ENCODE measurements around the gene SAP30BP.

SAP30BP gene

DNA sequence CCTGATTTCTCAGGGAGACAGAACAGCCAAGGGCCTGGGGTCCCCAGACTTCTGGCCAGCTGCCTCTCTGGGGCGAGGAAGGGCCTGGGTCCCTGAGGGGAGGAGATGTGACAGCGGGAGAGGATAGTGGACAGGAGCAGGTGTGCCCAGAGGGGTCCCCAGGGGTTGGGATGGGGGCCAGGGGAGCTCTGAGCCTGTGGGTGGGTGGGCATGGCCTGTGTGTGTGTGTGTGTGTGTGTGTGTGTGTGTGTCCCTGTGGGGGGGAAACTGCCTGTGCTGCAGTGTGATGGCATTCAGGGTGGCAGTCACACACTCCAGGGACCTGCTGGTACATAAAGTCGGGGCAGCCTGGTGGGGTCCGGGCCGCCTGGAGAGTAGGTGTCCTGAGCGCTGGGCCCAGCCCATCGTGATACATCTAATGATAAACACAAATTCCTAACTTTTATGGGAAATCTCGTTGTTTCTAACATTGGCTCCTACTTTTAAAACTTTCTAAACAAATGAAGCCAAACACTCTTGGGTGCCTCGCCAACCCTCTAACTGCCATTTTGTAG lies 55.5 kb downstream of the SAP30BP start:
- DNase-seq: no peak

DNA sequence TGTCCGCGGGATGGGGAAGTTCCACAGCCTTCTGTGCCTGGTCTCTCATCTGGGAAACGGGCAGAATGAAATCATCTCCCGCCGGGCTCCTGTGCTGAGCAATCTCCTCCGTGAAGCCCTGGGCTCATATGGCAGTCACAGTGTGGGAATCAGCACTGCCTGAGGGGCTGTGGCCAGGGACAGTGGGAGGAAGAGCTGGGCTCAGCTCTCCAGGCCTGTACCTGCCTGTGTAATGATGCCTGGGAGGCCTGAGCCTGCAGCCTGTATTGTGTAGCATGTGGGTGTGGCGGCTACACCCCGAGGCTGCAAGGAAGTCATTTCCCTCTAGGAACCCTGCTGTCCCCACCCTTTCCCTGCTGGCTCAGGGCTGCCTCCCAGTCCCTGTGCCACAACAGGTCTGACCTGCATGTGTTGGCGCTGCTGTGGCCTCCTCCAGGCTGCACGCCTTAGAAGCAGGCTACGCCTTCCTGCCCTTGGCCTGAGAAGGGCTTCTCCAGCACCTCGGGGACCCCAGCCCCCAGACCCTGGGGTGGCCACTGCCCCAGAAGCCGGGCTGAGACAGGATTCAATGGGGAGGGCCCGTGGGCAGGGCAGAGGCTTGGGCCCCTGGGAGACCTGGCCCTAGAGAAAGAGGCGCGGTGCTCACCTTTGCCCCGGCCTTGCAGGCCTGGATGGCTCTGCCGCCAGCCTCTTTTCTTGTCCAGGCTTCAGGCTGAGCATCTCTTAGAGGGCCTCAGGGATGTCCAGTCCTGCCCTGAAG lies 56.2 kb downstream of the SAP30BP start:
- DNase-seq: no peak

DNA sequence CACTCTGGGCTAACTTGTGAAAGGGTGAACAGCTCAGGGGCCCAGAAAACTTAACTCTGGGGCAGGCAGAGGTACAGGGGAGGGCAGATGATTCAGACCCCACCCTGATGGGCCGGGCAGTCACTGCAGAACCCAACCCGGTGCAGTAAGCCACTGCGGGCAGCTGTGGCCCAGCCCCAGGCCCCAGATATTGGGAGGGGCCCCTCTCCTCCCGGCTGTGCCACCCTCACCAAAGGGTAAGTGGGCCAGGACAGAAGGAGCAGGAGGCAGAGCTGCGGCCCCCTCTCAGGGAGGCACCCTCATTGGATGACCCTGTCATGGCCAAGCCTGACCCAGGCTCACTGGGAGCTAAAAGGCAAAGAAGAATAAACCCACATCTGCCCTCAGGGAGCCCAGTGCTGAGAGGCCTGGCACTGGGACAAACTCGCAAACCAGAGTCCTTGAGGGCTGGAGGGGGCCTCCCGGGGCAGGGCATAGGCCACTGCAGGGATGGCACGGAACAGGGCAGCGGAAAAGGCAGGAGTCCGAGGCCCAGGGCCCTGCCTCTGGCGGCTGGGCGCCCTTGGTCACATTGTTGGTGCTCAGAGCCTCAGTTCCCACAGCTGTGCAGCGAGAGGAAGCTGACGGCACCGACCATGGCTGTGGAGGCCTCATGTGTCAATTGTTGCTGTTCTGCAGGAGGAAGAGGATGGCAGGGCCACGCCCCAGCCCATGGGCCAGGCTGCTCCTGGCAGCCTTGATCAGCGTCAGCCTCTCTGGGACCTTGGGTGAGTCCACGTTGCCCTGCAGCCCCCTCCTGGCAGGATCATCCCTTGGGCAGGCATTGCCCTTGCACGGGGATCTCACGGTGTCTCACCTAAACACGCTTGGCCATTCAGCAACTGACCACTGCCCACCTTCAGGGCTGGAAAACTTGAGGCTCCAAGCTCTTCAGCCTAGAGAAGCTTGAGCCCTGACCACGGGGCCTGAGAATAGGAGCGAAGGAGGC lies 57.2 kb downstream of the SAP30BP start:
- DNase-seq: no peak

DNA sequence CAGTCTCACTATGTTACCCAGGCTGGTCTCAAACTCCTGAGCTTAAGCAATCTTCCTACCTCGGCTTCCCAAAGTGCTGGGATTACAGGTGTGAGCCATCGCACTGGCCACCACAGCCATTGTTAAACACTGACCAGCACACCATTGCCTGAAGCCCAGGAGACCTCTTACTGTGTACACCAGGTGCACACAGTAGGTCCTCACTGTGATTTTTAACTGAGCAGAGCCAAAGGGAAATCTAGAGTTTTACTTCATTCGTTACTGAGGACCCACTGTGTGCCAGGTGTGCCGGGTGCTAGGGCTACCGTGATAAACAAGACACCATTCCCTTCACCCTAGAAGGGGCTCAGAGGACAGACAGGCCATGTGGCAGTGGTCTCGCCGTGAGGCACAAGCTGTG lies 58.4 kb downstream of the SAP30BP start:
- no peak for DNase-seq

DNA sequence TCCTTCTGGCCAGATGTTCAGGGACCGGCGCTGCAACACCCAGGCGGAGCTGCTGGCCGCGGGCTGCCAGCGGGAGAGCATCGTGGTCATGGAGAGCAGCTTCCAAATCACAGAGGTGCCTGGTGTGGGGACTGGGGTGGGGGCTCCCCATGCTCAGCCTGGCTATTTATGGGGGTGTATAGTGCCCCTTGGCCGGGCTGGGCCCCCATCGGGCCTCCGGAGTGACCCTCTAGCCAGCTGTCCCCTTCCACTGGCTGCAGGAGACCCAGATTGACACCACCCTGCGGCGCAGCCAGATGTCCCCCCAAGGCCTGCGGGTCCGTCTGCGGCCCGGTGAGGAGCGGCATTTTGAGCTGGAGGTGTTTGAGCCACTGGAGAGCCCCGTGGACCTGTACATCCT lies 60.3 kb downstream of the SAP30BP start:
- DNase-seq: no peak

DNA sequence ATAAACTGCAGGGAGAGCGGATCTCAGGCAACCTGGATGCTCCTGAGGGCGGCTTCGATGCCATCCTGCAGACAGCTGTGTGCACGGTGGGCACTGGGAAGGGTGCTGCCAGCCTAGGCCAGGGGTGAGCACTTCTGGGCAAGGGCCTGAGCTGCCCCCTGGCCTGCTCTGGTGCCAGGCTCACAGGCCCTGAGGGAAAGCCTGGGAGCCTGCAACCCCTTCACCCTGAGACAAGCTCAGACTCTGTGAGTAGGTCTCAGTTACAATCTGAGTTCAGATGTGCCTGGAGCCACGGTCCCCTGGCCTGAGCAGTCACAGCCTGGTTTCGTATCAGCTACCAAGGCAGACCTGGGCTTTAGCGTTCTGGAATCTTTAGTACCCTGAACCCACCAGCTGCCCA lies 62.2 kb downstream of the SAP30BP start:
- DNase-seq: no peak

DNA sequence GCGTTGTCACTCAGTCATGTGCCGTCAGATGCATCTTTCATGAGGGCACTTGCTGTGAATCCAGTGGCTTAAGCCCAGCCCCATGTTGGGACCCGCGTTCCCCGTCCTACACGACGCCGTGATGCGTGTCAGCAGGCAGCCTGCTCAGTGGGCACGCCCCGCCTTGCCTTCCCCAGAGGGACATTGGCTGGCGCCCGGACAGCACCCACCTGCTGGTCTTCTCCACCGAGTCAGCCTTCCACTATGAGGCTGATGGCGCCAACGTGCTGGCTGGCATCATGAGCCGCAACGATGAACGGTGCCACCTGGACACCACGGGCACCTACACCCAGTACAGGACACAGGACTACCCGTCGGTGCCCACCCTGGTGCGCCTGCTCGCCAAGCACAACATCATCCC lies 62.9 kb downstream of the SAP30BP start:
- DNase-seq: no peak

DNA sequence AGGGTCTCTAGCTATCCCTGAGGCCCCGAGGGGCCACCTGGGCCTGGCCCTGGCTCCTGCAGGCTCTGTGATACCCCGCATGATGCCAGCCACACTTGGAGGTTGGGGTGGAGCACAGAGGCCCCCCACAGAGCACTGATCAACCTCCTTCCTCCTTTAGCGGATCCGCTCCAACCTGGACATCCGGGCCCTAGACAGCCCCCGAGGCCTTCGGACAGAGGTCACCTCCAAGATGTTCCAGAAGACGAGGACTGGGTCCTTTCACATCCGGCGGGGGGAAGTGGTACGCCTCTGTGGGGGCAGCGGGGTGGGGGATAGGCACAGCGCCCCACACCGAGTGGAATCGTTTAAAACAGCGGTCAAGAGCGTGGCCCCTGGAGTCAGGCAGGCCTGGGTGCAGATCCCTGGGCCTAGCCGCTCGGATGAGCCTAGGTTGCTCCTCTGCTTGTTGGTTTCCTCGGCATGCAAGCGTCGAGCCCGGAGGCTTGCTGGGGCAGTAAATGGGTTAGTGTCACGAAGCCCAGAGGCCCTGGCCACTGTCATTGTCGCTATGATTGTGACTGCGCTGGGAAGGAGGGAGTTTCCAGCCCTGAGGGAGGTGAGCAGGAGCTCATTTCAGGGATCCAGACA lies 64.1 kb downstream of the SAP30BP start:
- no peak for DNase-seq

DNA sequence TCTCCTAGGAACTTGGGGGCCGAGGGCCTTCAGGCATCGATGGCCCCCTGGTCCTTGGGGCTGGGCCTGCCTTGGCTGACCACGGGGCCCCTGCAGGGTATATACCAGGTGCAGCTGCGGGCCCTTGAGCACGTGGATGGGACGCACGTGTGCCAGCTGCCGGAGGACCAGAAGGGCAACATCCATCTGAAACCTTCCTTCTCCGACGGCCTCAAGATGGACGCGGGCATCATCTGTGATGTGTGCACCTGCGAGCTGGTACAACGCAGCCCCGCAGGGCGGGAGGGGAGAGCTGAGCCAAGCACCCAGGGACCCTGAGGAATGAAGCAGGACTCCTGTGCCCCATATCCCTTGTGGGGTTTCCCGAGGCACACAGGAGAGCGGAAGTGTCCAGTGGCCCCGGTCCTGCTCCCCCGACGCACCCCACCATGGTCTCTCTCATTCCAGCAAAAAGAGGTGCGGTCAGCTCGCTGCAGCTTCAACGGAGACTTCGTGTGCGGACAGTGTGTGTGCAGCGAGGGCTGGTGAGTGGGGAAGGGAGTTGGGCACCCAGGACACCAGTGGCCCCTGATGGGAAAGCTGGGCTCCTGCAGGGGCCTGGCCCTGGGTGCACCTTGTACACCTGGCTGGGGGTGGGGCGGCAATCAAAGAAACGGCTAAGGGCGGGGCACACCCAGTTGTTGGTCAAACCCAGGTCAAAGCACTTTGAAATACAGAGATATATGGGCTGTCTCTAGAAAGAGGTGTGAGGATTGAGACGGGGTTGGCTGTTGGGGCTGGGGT lies 64.8 kb downstream of the SAP30BP start:
- DNase-seq: no peak

DNA sequence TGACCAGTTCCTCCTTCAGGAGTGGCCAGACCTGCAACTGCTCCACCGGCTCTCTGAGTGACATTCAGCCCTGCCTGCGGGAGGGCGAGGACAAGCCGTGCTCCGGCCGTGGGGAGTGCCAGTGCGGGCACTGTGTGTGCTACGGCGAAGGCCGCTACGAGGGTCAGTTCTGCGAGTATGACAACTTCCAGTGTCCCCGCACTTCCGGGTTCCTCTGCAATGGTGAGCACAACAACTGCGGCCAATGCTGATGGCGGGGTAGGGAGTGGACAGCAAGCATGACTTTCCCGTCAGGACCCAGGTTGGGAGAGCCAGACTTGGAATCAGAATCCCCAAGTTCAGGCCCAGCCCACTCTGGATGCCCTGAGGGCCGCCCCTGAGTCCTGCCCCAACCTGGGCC lies 66.3 kb downstream of the SAP30BP start:
- no peak for DNase-seq

DNA sequence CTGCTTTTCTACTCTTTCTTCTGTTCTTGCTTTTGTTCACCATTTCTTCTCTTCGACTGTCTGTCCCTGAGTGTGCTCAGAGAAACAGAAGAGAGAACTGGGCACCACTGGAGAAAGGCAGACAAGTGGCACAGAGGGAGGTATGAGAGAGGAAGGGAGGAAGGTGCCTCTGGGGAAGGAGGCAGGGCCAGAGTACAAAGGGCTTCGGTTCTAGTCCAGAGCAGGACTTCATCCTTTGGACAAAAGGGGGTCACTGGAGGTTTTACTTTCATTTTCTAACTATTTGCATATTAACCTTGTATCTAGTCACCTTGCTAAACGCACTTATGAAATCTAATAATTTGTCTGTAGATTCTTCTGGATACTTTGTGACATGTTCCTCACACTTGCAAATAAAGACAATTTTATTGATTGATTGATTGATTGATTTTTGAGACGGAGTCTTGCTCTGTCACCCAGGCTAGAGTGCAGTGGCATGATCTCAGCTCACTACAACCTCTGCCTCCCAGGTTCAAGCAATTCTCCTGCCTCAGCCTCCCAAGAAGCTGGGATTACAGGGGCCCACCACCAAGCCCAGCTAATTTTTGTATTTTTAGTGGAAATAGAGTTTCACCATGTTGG lies 67.6 kb downstream of the SAP30BP start:
- DNase-seq: no peak

DNA sequence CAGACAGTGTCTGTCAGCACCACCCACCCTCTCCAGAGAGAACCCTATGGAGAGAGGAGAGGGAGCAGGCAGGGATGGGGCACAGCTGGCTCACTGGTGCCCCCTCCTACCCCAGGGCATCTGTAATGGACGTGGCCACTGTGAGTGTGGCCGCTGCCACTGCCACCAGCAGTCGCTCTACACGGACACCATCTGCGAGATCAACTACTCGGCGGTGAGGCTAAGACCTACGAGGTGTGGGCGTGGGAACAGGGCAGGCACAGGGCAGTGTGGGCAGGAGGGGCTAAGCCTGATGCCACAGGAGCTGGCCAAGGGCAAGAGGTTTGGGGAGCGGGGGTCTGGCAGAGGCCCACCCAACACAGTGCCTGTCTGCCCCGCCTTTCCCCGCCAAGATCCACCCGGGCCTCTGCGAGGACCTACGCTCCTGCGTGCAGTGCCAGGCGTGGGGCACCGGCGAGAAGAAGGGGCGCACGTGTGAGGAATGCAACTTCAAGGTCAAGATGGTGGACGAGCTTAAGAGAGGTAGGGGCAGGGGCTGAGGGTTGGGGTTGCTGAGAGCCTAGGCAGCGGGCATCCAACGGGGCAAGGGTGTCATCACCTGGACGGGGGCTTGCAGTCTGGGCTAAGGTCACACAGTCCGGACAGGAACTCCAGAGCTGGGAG lies 69.2 kb downstream of the SAP30BP start:
- no peak for DNase-seq

DNA sequence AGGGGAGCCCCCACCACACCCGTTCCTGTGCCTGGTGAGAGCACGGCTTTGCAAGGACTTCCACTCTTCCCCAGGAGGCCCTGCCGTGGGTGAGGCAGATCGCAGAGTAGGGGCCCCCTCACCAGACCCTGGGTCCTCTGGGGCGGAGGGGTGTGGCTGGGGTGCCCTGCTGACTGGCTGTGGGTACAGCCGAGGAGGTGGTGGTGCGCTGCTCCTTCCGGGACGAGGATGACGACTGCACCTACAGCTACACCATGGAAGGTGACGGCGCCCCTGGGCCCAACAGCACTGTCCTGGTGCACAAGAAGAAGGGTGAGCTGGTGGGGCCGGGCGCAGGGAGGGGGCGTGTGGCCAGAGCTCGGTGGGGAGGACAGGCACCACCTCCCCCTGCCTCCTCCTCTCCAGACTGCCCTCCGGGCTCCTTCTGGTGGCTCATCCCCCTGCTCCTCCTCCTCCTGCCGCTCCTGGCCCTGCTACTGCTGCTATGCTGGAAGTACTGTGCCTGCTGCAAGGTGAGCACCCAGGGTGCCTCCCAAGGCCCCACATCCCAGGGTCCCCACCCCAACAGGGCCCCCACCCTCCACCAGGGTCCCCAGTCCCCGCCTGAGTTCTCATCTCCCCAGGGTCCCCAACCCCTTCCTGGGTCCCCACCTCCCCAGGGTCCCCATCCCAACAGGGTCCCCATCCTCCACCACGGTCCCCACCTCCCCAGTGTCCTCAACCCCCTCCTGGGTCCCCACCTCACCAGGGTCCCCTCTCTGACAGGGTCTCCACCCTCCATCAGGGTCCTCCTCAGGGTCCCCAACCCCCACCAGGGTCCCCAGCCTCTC lies 70.2 kb downstream of the SAP30BP start:
- no peak for DNase-seq

DNA sequence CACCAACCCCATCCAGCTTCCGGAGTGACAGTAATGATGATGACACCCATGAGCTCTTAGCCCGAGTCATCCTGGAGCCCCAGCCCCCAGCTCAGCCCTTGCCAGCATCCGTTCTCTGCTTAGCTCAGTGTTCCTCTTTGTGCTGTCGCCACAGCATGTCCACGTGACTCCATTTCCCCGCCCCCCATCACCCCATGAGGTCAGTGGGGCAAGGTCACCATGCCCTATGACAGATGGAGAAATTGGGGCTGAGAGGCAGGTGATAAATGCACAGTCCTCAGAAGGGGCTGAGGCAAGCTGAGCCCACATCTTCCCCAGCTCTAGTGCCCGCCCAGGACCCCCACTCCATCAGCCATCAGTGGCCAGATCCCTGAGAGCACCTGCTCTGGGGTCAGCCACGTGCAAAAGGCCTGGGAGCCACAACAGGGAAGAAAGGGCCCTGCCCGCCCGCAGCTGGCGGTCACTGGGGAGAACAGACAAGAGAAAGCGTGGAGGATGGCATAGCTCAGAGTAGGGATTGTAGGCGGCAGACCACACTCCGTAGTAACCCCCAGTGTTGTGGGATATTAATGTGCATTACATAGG lies 71.2 kb downstream of the SAP30BP start:
- DNase-seq: no peak

DNA sequence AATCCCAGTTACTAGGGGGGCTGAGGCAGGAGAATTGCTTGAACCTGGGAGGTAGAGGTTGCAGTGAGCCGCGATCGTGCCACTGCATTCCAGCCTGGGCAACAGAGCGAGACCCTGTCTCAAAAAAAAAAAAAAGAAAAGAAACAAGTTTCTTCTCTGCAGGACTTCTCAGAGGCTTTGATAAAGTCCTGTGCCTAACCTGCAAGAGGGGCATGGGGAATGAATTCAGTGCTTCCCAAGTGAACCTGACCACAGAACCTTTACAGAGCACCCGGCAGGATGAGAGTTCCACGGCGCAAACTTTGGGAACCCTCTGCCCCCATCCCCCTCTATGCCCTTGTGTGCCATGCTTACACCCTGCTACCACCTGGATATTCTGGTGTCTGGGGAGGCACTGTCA lies 72.0 kb downstream of the SAP30BP start:
- DNase-seq: no peak

DNA sequence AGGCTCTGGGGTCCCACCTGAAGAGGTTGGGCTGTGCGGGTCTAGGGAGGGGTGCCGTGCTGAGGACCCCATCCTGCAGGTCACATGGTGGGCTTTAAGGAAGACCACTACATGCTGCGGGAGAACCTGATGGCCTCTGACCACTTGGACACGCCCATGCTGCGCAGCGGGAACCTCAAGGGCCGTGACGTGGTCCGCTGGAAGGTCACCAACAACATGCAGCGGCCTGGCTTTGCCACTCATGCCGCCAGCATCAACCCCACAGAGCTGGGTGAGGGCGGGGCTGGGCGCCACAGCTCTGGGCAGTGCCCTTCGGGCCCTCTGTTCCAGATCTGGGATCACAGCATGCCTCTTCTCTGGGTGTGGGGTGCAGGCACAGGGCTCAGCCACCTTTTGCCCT lies 72.7 kb downstream of the SAP30BP start:
- DNase-seq: no peak

DNA sequence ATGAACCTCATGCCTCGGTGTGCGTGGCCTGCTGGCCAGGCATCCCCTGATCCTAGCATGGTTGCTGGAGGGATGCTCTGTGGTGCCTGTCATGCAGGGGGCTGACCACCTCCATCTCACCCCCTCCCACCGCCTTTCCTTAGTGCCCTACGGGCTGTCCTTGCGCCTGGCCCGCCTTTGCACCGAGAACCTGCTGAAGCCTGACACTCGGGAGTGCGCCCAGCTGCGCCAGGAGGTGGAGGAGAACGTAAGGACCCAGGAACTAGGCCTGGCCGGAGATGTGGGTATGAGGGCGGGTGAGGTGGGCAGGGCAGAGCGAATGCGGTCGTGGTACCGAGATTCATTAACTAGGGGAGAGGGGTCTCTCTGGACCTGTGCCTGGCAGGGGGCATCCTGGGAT lies 73.1 kb downstream of the SAP30BP start:
- no peak for DNase-seq

DNA sequence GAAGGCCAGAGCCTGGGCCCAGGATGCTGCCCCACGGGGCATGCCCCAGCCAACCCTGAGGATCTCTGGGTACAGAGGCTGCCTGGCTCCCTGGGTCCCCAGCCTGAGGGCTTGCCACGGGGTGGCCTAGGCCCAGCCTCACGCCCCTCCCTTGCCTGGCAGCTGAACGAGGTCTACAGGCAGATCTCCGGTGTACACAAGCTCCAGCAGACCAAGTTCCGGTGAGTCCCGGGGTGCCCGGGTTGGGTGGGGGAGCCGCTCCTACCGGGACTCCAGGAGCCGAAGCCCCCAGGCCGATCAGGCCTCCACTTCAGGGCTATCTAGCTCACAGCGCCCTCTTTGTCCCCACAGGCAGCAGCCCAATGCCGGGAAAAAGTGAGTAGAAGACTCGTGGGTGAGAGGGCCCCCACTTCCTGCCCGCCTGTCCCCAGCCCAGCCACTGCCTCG lies 73.5 kb downstream of the SAP30BP start:
- no peak for DNase-seq

DNA sequence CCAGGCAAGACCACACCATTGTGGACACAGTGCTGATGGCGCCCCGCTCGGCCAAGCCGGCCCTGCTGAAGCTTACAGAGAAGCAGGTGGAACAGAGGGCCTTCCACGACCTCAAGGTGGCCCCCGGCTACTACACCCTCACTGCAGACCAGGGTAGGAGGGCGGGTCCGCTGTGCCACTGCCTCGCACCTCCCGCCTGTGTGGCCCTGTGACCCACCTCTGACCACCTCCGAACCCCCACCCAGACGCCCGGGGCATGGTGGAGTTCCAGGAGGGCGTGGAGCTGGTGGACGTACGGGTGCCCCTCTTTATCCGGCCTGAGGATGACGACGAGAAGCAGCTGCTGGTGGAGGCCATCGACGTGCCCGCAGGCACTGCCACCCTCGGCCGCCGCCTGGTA lies 75.2 kb downstream of the SAP30BP start:
- DNase-seq: no peak

DNA sequence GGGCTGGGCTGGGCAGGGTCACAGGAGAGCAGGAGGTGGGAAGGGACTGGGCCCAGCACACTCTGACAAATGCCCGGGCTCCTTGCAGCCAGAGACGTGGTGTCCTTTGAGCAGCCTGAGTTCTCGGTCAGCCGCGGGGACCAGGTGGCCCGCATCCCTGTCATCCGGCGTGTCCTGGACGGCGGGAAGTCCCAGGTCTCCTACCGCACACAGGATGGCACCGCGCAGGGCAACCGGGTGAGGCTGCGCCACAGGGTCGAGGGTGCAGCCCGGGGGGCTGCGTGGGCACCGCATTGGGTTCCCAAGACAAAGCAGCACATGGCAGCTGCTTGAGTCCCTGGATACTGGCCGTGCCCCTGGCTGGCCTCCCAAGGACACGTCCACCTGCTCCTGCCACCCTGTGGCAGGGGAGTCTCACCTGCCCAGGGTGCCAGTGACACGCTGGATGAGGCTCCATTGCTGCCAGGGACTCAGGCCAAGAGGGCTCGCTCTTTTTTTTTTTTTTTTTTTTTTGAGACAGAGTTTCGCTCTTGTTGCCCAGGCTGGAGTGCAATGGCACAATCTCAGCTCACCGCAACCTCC lies 76.6 kb downstream of the SAP30BP start:
- DNase-seq: no peak
